Erythroblast (primary cell): ENCODE results near the gene KCNE1.

ENCODE experiments used
- GATA1 ChIP-seq: IDR thresholded peaks from 2 replicates; pipeline ENCODE4 v1.6.1; 2011; ENCODE audit warnings: low read depth, mild to moderate bottlenecking, control low read depth, low read length, moderate library complexity
- POLR2A ChIP-seq: IDR thresholded peaks from 2 replicates; pipeline ENCODE4 v1.6.1; 2011; ENCODE audit warnings: mild to moderate bottlenecking, low read length

- TF ChIP-seq POLR2A (no peak), GATA1 (no peak)
Measured at GRCh38 chr21:34524646-34525601, 12.9 kb upstream of the KCNE1 start.
